Gastrocnemius medialis (tissue), 4 donors: ENCODE data around the gene GRIA3. TPM values are rescaled to one million over a fixed set of nuclear protein-coding genes. Genes with fewer than 3 reads are reported as not detected.

Experiments
- ATAC-seq, 2 donors: fragments of 150-250 bp; one replicate each; pipeline ENCODE4 v1.9.1; 2016
- DNase-seq, 2 donors: peaks; one replicate each; pipeline ENCODE4 v3.0.0-alpha.2; 2019
- H3K27ac ChIP-seq, 4 donors: fragments of 200-600 bp; sonication (generic); 1 replicate in 1 of 4; 2 replicates in 3 of 4; pipeline ENCODE4 v1.5.1; 2016 to 2018; ENCODE audit warnings: mild to moderate bottlenecking in 2 of 4, moderate library complexity in 1 of 4
- H3K27me3 ChIP-seq, 3 donors: fragments of 200-600 bp; sonication (generic) in 2 of 3; 1 replicate in 1 of 3; 2 replicates in 2 of 3; pipeline versions ENCODE4 v1.5.1 to v1.6.0; 2016 to 2019; ENCODE audit warnings: mild to moderate bottlenecking in 1 of 3, moderate library complexity in 1 of 3
- H3K36me3 ChIP-seq, 2 donors: fragments of 200-600 bp; sonication (generic) in 1 of 2; one replicate each; pipeline ENCODE4 v1.5.1; 2017 to 2018
- H3K4me1 ChIP-seq, 2 donors: fragments of 200-600 bp; sonication (generic) in 1 of 2; one replicate each; pipeline ENCODE4 v1.5.1; 2016 to 2017; ENCODE audit warnings: mild to moderate bottlenecking in 2 of 2
- H3K4me3 ChIP-seq, 4 donors: fragments of 200-600 bp; sonication (generic) in 3 of 4; 1 replicate in 1 of 4; 2 replicates in 3 of 4; pipeline ENCODE4 v1.5.1; 2016 to 2019; ENCODE audit warnings: mild to moderate bottlenecking in 2 of 4
- H3K9me3 ChIP-seq, 3 donors: fragments of 200-600 bp; sonication (generic) in 2 of 3; 1 replicate in 1 of 3; 2 replicates in 2 of 3; pipeline ENCODE4 v1.5.1; 2016 to 2019
- CTCF ChIP-seq, 5 experiments: fragments of 450-650 bp in 3 of 5; fragments of 200-600 bp in 2 of 5; sonication (generic) in 2 of 5; IDR thresholded peaks in 4 of 5; conservative IDR thresholded peaks in 1 of 5; 1 replicate in 4 of 5; 2 replicates in 1 of 5; pipeline ENCODE4 v1.5.1; 2016 to 2019; ENCODE audit warnings: antibody characterized with exemption in 5 of 5, mild to moderate bottlenecking in 3 of 5, moderate library complexity in 3 of 5
- POLR2A ChIP-seq, 2 donors: fragments of 450-650 bp; IDR thresholded peaks; one replicate each; pipeline ENCODE4 v1.6.1; 2017; ENCODE audit warnings: antibody characterized with exemption in 2 of 2, mild to moderate bottlenecking in 2 of 2, moderate library complexity in 2 of 2
- in situ Hi-C, 4 donors: fragments of 200-750 bp; cut with MboI; loops; one replicate each; pipeline versions ENCODE4 v1.15.0 to v1.8.0; 2017; ENCODE audit warnings: low sequenced_read_pairs in 4 of 4
- intact Hi-C: fragments of 100-400 bp; cut with DNase I; formaldehyde crosslinking; loops from one replicate; pipeline ENCODE4 v1.15.1; 2023; ENCODE audit warnings: low total_unique reads
- total RNA-seq, 4 donors: library from RNA; depleted of rRNA; stranded (reverse); fragments of >200 nt; gene quantifications; one replicate each; pipeline versions ENCODE4 v1.1.0 to v1.2.3, GENCODE V29; 2016

The GRIA3 gene
- total RNA-seq, 4 donors from 2014 or later = 0.05 to 0.24 (median 0.09) TPM; not detected in 1

- ATAC-seq (no peak), DNase-seq (no peak)
- Histone ChIP-seq H3K27ac (no peak overlapping the region), H3K4me3 (no peak overlapping the region), H3K9me3 (no peaks in the 10 kb centered on the region), H3K36me3 (no peaks in the 10 kb centered on the region), H3K27me3 (no peaks in the 10 kb centered on the region), H3K4me1 (no peaks in the 10 kb centered on the region)
- TF ChIP-seq POLR2A (IDR thresholded peaks at IDR 0.05) = no peak
- intact Hi-C loops (no loop called here), in situ Hi-C loops (no loop called here)
Observed at GRCh38 chrX:123310112-123310511, 126.0 kb downstream of the GRIA3 start.

GRCh38 chrX:123311486-123311885 is 127.4 kb downstream of the GRIA3 start:
- Histone ChIP-seq H3K36me3 (no peaks in the 10 kb centered on the region), H3K4me1 (no peaks in the 10 kb centered on the region), H3K9me3 (no peaks in the 10 kb centered on the region), H3K27me3 (no peaks in the 10 kb centered on the region), H3K4me3 (no peak overlapping the region), H3K27ac (no peak overlapping the region)
- no peak for TF ChIP-seq CTCF (IDR thresholded peaks at IDR 0.05 in 4 of 5, conservative IDR thresholded peaks at IDR 0.05 in 1 of 5)
- no peak for TF ChIP-seq POLR2A (IDR thresholded peaks at IDR 0.05)
- ATAC-seq (no peak), DNase-seq (no peak)
- intact Hi-C loops (no loop called here), in situ Hi-C loops (no loop called here)

- in situ Hi-C loops = no loop called here
- Histone ChIP-seq H3K27me3 (no peaks in the 10 kb centered on the region), H3K4me3 (no peak overlapping the region), H3K36me3 (no peaks in the 10 kb centered on the region), H3K9me3 (no peaks in the 10 kb centered on the region), H3K27ac (no peak overlapping the region), H3K4me1 (no peaks in the 10 kb centered on the region)
- intact Hi-C loops = no loop called here
- DNase-seq (no peak), ATAC-seq (no peak)
- TF ChIP-seq CTCF (IDR thresholded peaks at IDR 0.05 in 4 of 5, conservative IDR thresholded peaks at IDR 0.05 in 1 of 5) (no peak), POLR2A (IDR thresholded peaks at IDR 0.05) (no peak)
Observed at GRCh38 chrX:123313486-123313885, 129.4 kb downstream of the GRIA3 start.

- TF ChIP-seq POLR2A (IDR thresholded peaks at IDR 0.05) (no peak), CTCF (IDR thresholded peaks at IDR 0.05 in 4 of 5, conservative IDR thresholded peaks at IDR 0.05 in 1 of 5) (no peak)
- Histone ChIP-seq H3K27ac (no peak overlapping the region), H3K9me3 (no peaks in the 10 kb centered on the region), H3K27me3 (peaks cover 0 to 4% (median 0%) of the 10 kb centered on the region in 3 donors), H3K4me1 (no peaks in the 10 kb centered on the region), H3K36me3 (no peaks in the 10 kb centered on the region), H3K4me3 (no peak overlapping the region)
- ATAC-seq (no peak), DNase-seq (no peak)
- intact Hi-C loops (no loop called here), in situ Hi-C loops (no loop called here)
Observed at GRCh38 chrX:123320622-123321021, 136.5 kb downstream of the GRIA3 start.

- Histone ChIP-seq H3K4me3 (no peak overlapping the region), H3K9me3 (no peaks in the 10 kb centered on the region), H3K27ac (no peak overlapping the region), H3K4me1 (no peaks in the 10 kb centered on the region), H3K36me3 (no peaks in the 10 kb centered on the region), H3K27me3 (peaks cover 0 to 4% (median 0%) of the 10 kb centered on the region in 3 donors)
- TF ChIP-seq CTCF (IDR thresholded peaks at IDR 0.05 in 4 of 5, conservative IDR thresholded peaks at IDR 0.05 in 1 of 5) = no peak
- no peak for TF ChIP-seq POLR2A (IDR thresholded peaks at IDR 0.05)
- intact Hi-C loops = no loop called here
- ATAC-seq (no peak), DNase-seq (no peak)
- in situ Hi-C loops = no loop called here
Observed at GRCh38 chrX:123322536-123322935, 138.5 kb downstream of the GRIA3 start.
